Neuronal stem cell (in vitro differentiated cells): ENCODE results near the gene CALML4.
"Not testable (repeated sequence)": the region's sequence is repeated elsewhere in the genome, so short reads cannot be mapped to it uniquely, and the experiment has no call there.

Experiments used
- DNase-seq: peaks from one replicate; pipeline ENCODE4 v3.0.0-alpha.2; 2013; ENCODE audit warnings: low spot score
- H2AFZ ChIP-seq: one replicate; pipeline ENCODE4 v1.6.1; 2013; ENCODE audit warnings: mild to moderate bottlenecking, low read length, inconsistent platforms
- H2AK5ac ChIP-seq: 2 replicates; pipeline ENCODE4 v1.6.1; 2013; ENCODE audit warnings: low read depth, mild to moderate bottlenecking, inconsistent platforms, low read length, moderate library complexity, mixed read lengths
- H2BK120ac ChIP-seq: 2 replicates; pipeline ENCODE4 v1.6.1; 2013; ENCODE audit warnings: low read depth, mild to moderate bottlenecking, inconsistent platforms, low read length, moderate library complexity, mixed read lengths
- H2BK12ac ChIP-seq: one replicate; pipeline ENCODE4 v1.6.1; 2013; ENCODE audit warnings: low read length, inconsistent platforms
- H2BK15ac ChIP-seq: 2 replicates; pipeline ENCODE4 v1.6.1; 2013; ENCODE audit warnings: mild to moderate bottlenecking, low read length, inconsistent platforms, mixed read lengths
- H2BK5ac ChIP-seq: one replicate; pipeline ENCODE4 v1.6.1; 2013; ENCODE audit warnings: inconsistent platforms, mild to moderate bottlenecking, low read length, moderate library complexity
- H3K14ac ChIP-seq: one replicate; pipeline ENCODE4 v1.6.1; 2013; ENCODE audit warnings: low read length, inconsistent platforms
- H3K18ac ChIP-seq: 2 replicates; pipeline ENCODE4 v1.6.1; 2013; ENCODE audit warnings: low read length, inconsistent platforms
- H3K23ac ChIP-seq: 2 replicates; pipeline ENCODE4 v1.6.1; 2013; ENCODE audit warnings: low read depth, mild to moderate bottlenecking, mixed read lengths, low read length, inconsistent platforms; ENCODE audit not compliant: poor library complexity
- H3K27ac ChIP-seq: replicated peaks from 3 replicates; pipeline ENCODE4 v1.5.1; 2013; ENCODE audit warnings: low read length, inconsistent platforms
- H3K27me3 ChIP-seq, 3 experiments: 2 replicates each; pipeline ENCODE4 v1.6.1; 2013; ENCODE audit warnings: low read length in 3 of 3, mild to moderate bottlenecking in 2 of 3, inconsistent platforms in 1 of 3, low read depth in 1 of 3, mixed read lengths in 1 of 3, moderate library complexity in 1 of 3; ENCODE audit not compliant: control insufficient read depth in 3 of 3, insufficient read depth in 3 of 3
- H3K36me3 ChIP-seq, 2 donors: replicated peaks in 1 of 2; 2 replicates each; pipeline ENCODE4 v1.6.1; 2013; ENCODE audit warnings: low read length in 2 of 2; ENCODE audit not compliant: control insufficient read depth in 2 of 2, insufficient read depth in 2 of 2
- H3K4ac ChIP-seq: 2 replicates; pipeline ENCODE4 v1.6.1; 2013; ENCODE audit warnings: inconsistent platforms, mild to moderate bottlenecking, low read length, moderate library complexity
- H3K4me1 ChIP-seq, 2 donors: 1 replicate in 1 of 2; 2 replicates in 1 of 2; pipeline ENCODE4 v1.6.1; 2013; ENCODE audit warnings: low read length in 2 of 2, low read depth in 1 of 2; ENCODE audit not compliant: control insufficient read depth in 2 of 2, insufficient read depth in 1 of 2
- H3K4me2 ChIP-seq: one replicate; pipeline ENCODE4 v1.6.1; 2013; ENCODE audit warnings: mild to moderate bottlenecking, low read length, inconsistent platforms; ENCODE audit not compliant: insufficient read depth, poor library complexity, severe bottlenecking
- H3K4me3 ChIP-seq, 2 donors: 2 replicates each; pipeline ENCODE4 v1.5.1; 2013; ENCODE audit warnings: low read length in 2 of 2, mild to moderate bottlenecking in 2 of 2, inconsistent platforms in 1 of 2, moderate library complexity in 1 of 2
- H3K79me1 ChIP-seq: one replicate; pipeline ENCODE4 v1.6.1; 2013; ENCODE audit warnings: low read depth, mild to moderate bottlenecking, inconsistent platforms, low read length, moderate library complexity
- H3K9ac ChIP-seq: one replicate; pipeline ENCODE4 v1.6.1; 2013; ENCODE audit warnings: mild to moderate bottlenecking, low read depth, low read length, inconsistent platforms; ENCODE audit not compliant: poor library complexity
- H3K9me3 ChIP-seq, 2 donors: replicated peaks in 1 of 2; 2 replicates each; pipeline versions ENCODE3 to v1.6.1; 2013; ENCODE audit warnings: low read length in 2 of 2, mild to moderate bottlenecking in 2 of 2, inconsistent platforms in 1 of 2, low read depth in 1 of 2, mixed read lengths in 1 of 2, moderate library complexity in 1 of 2; ENCODE audit not compliant: control insufficient read depth in 2 of 2, insufficient read depth in 1 of 2
- H4K8ac ChIP-seq: one replicate; pipeline ENCODE4 v1.6.1; 2013; ENCODE audit warnings: low read depth, mild to moderate bottlenecking, inconsistent platforms, low read length, moderate library complexity
- H4K91ac ChIP-seq: one replicate; pipeline ENCODE4 v1.6.1; 2013; ENCODE audit warnings: low read length, low read depth, mild to moderate bottlenecking, inconsistent platforms; ENCODE audit not compliant: poor library complexity
- WGBS, 2 donors: extraction: QIAGEN DNeasy Blood & Tissue Kit; methylation state at CpG; one replicate each; pipeline ENCODE4 v1.1.7; 2013; ENCODE audit warnings: missing lambda C conversion rate in 2 of 2, mixed read lengths in 1 of 2; ENCODE audit not compliant: insufficient read length in 2 of 2, insufficient replicate concordance in 1 of 2; ENCODE audit errors: extremely low coverage in 2 of 2; 5-methylcytosine and 5-hydroxymethylcytosine counted together

CALML4 gene

GRCh38 chr15:68213991-68214837 lies 9.1 kb upstream of the CALML4 start:
- Histone ChIP-seq H3K27me3 (no peaks in the 10 kb centered on the region), H2BK120ac (no peak overlapping the region), H2BK12ac (no peak overlapping the region), H2AK5ac (peak overlapping the region; percentile 10), H4K91ac (no peak overlapping the region), H3K4me3 (no peak overlapping the region), H4K8ac (no peak overlapping the region), H2AFZ (no peak overlapping the region), H3K27ac (no peak overlapping the region), H3K4me2 (no peak overlapping the region), H2BK15ac (no peak overlapping the region), H3K4me1 (peaks cover 0 to 4% of the 10 kb centered on the region in 2 donors), H3K18ac (no peak overlapping the region), H3K79me1 (peaks cover 7% of the 10 kb centered on the region), H3K9me3 (no peaks in the 10 kb centered on the region), H2BK5ac (no peak overlapping the region), H3K4ac (no peak overlapping the region), H3K14ac (no peak overlapping the region), H3K36me3 (peaks cover 12 to 86% of the 10 kb centered on the region in 2 donors), H3K9ac (peak overlapping the region; percentile 82), H3K23ac (no peak overlapping the region)
- no peak for DNase-seq
- WGBS, 2 donors: no CpG with 5 or more reads among the region's 17 CpGs

GRCh38 chr15:68213491-68213845 lies 8.3 kb upstream of the CALML4 start:
- not testable (repeated sequence) for H3K23ac ChIP-seq, H3K79me1 ChIP-seq, H3K9me3 ChIP-seq, H3K9ac ChIP-seq, H3K27me3 ChIP-seq, H3K14ac ChIP-seq, DNase-seq, H3K4me2 ChIP-seq, H2AK5ac ChIP-seq, H2AFZ ChIP-seq, H3K4me1 ChIP-seq, H3K18ac ChIP-seq, H3K4ac ChIP-seq, H2BK15ac ChIP-seq, H4K91ac ChIP-seq, H4K8ac ChIP-seq, H3K27ac ChIP-seq, H3K4me3 ChIP-seq, H2BK12ac ChIP-seq, H2BK120ac ChIP-seq, H2BK5ac ChIP-seq
- WGBS, 2 donors: no CpG with 5 or more reads among the region's 6 CpGs
- peaks cover 10 to 85% of the 10 kb centered on the region in 2 donors for H3K36me3 ChIP-seq

GRCh38 chr15:68211656-68212320 lies 6.7 kb upstream of the CALML4 start:
- Histone ChIP-seq H3K27ac (no peak overlapping the region), H3K9ac (peak overlapping the region; percentile 12), H2BK12ac (no peak overlapping the region), H2BK15ac (no peak overlapping the region), H3K4me3 (no peak overlapping the region), H3K4me1 (peaks cover 0 to 6% of the 10 kb centered on the region in 2 donors), H3K4ac (no peak overlapping the region), H3K36me3 (peaks cover 8 to 83% of the 10 kb centered on the region in 2 donors), H2AFZ (no peak overlapping the region), H3K4me2 (no peak overlapping the region), H2AK5ac (peak overlapping the region; percentile 39), H4K8ac (no peak overlapping the region), H4K91ac (no peak overlapping the region), H3K9me3 (no peaks in the 10 kb centered on the region), H3K23ac (no peak overlapping the region), H3K18ac (no peak overlapping the region), H3K14ac (no peak overlapping the region), H2BK120ac (no peak overlapping the region), H3K27me3 (no peaks in the 10 kb centered on the region), H3K79me1 (peaks cover 11% of the 10 kb centered on the region), H2BK5ac (no peak overlapping the region)
- WGBS, 2 donors: no CpG with 5 or more reads among the region's 14 CpGs
- DNase-seq: no peak
